Activated T-cell treated with anti-CD3 and anti-CD28 coated beads, Interleukin-2, amount 50 U/mL, for 48 hours (primary cell): ENCODE results near the gene KRT20.
"Not testable (repeated sequence)": the region's sequence is repeated elsewhere in the genome, so short reads cannot be mapped to it uniquely, and the experiment has no call there.

Experiments
- DNase-seq, 2 experiments: peaks; one replicate each; pipeline ENCODE4 v3.0.0-alpha.2; 2020

KRT20 gene

DNA sequence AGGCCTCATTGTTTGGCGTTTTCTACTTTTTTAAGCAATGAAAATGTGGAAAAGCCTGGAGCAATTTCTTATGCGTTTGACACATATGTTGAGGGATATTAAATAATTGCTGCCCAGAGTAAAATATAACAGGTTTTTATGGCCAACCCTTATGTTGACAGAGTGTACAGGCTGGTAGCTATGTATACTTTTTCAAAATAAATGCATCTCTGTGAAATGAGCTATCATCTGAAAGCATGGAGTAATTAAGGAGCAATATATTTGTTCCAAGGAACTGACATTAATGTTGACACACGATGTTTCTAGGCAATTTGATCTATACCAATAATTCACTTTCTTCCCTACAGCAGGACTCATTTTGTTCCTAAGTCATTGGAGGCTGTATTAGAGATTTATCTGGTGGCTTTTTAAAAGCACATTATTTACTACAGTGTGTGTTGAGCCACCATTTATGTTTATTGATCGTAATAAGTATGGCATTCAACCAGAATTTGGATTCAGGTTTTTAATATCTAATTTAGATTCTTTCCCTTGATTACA is 11.9 kb upstream of the KRT20 start:
- no peak for DNase-seq

DNA sequence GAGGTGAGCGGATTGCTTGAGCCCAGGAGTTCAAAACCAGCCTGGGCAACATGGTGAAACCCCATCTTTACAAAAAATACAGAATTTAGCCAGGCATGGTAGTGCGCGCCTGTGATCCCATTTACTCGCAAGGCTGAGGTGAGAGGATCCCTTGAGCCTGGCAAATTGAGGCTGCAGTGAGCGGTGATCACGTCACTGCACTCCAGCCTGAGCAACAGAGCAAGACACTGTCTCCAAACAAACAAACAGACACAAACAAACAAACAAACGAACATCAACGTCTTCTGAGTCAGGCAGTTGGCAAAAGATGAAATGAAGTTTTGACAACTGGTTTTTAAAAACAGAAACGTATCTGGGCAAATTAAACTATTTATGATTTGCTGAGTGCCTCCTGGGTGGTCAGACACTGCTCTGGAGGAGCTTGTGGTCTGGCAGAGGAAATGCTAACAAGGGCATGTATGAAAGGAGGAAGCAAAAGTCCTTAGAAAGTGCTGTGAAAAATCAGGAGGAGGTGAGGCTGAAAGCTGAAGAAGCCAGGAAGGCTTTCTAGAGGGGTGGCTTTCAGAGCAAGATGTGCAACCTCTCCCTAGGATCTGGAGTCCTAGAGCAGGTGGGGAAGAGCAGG is 10.2 kb upstream of the KRT20 start:
- DNase-seq: no peak

DNA sequence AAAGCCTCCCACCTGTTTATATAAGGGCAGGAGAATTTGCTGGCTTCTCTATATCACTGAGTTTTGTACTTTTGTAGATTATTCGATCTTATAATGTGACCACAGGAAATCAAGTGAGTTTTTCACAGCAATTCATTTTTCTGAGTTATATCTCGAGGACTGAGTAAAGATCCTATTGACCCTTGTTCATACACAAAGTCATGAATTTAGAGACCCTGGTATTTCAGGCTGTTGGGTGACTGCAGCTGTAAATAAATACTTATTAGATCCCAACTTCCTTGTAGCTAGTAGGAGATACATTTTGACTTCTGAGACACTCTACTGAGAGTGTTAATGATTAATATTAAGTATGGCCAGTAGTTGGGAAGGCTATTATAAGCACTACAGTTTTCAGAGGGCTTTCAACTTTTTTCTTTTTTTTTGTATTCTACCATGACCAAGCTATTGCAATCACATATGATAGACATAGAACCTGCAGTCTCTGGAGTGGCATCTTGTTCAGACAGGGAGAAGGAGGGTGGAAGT is 3.2 kb upstream of the KRT20 start:
- no peak for DNase-seq

DNA sequence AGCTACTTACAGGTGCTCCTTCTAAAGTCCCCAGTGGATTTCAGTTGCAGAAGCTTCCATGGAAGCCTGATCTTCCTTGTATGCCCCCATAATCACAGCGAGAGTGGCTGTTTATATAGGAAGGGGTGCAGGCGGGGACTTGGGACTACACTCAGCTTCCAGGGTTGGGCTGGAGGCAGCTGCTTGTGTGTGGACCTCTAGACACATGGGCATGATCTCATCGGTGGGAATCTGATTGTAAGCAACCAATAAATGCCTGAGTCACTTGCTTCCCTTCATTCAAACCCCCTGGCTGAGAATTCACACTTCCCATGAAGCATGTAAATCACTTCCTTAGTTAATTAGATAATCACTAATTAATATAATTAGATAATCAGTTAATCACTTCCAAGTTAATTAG is 1.0 kb upstream of the KRT20 start:
- DNase-seq: no peak

DNA sequence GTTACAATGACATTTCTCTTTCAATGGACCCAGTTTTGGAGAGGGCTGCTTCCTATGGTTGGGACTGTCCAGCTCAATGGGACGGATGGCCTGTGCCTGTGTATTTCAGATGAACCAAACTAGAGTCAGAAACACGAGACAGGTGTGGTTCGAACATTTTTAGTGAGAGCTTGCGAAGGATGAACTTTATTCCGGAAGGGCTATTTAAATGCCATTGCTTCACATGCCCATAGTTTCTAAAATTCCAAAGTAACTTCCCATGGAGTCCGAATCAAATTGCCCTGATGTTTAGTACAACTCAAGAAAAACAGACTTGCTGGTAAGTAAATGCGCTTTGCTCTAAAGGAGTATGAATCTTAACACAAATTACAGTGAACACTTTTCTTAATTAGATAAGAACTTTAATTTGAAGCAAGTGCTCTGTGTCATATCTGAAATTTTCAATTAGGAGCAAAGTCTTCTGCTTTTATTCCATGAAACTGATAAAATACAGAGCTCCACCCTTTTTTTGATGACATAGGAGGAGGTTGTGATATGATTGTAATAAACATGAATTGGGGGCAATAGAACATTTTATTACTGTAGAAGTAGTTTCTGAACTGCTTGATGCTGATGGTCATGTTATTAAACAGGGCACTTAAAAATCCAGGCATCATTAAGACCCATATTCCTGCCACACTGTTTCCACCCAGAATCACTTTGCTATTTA is 1.3 kb downstream of the KRT20 start:
- no peak for DNase-seq

DNA sequence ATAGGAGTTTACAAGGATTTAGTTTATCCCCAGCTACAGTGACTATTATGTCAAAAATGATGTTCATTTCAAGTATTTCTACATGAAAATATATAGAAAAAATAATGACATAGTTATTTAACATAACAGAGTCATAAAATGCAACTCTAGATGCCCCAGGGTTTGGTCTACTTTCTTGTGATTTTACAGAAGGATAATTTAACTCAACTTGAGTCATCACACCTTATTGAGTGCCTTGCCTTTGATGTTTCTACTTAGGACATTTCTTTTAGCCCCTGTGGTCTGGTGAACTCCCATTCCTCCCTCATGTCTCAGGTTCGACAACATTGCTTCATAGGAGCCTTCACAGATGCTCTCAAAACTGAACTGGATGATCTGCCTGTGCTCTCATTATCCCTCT is 2.0 kb downstream of the KRT20 start:
- no peak for DNase-seq

DNA sequence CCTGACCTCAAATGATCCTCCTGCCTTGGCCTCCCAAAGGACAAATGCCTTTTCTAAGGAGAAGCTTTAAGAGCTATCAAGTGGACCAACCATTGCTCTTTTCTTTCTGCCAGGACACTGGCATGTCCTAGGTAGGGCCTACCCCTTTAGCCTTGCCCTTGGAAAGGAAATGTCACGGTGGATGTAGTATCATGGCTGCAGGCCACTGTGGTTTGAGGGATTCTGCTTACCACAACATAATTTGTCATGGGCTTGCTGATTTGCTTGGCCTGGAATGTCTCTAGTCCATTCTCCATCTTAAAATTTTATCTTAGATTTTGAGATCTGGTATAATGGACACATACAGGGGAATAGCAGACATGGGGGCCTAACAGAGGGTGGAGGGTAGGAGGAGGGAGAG is 6.0 kb downstream of the KRT20 start:
- DNase-seq: no peak

DNA sequence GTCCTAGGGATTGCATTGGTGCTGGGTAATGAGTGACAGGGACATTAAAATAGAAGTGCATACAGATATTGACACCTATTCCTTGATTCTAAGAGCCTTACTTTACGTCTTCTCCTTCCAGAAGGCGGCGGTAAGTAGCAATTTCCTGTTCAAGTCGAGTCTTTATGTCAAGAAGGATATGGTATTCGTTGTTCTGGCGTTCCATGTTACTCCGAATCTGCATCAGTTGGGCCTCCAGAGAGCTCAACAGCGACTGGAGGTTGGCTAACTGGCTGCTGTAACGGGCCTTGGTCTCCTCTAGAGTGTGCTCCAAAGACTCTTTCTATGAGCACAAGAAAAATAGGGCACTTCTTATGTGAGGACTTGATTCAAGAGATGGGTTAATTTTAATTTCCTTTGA is 7.0 kb downstream of the KRT20 start:
- DNase-seq: no peak

DNA sequence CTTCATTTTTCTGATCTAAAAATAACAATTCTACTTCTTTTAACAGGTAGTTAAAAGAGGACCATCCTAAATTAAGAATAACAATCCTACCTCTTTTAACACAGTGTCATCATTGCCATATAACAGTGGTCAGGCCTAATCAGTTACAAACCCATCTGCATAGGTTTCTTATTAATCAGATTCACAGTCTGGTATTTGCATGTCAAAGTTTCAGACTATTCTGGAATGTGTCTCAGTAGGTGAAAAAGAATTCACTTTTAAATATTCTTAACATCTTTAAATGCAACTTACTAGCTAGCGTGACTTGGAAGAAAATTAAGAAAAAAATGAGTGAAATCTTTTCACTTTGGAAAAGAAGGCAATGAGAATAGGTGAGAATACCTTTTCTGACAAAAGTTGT is 11.2 kb downstream of the KRT20 start:
- no peak for DNase-seq

DNA sequence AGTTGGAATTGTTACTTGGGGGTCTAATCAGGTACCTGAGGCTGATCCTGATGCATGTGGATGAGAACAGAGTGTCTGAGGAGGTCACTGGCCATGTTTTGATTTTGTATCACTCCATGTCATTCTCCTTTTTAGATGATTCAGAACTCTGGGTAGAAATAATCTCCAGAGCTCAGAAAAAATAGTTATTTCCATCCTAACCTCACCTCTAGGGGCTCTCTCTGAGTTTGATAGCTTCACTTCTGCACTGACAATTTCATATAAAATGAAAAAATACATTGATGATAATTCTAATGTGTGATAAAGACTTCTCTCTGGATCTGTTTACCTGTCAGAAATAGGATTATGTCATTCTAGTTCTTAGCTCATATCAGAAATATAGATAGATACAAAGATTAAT is 11.8 kb downstream of the KRT20 start:
- DNase-seq: no peak

DNA sequence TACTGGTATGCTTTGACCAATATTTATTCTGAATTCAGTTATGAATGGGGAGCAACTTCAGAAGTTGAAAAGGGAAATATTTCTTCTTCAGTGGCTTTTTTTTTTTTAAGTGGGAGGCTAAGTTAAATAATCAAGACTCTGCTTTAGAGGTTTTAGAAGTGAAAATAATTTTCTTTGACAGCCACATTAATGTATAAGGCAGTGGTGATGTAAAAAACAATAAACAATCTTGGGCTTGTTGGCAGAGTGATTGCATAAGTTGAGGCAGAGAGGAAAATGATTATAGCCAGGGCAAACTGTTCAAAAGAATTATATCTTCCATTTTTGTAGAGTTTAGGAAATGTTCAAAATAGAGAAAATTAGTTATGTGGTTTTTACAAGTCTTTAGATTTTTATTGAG is 12.6 kb downstream of the KRT20 start:
- DNase-seq: no peak

DNA sequence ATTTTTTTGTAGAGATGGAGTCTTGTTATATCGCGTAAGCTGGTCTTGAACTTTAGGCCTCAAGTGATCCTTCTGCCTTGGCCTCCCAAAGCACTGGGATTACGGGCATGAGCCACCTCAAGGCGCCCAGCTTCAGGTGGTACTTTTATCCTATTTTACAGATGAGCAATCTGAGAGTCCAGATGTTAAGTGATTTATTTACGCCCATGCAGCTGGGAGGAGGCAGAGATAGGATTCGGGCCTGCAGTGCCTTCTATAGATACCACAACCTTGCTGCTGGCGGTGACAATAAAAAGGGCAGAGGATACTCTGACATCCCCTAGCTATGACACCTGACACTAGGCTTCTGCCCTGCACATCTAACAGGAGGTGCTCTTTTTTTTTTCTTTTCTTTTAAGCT is 13.7 kb downstream of the KRT20 start:
- DNase-seq: no peak

DNA sequence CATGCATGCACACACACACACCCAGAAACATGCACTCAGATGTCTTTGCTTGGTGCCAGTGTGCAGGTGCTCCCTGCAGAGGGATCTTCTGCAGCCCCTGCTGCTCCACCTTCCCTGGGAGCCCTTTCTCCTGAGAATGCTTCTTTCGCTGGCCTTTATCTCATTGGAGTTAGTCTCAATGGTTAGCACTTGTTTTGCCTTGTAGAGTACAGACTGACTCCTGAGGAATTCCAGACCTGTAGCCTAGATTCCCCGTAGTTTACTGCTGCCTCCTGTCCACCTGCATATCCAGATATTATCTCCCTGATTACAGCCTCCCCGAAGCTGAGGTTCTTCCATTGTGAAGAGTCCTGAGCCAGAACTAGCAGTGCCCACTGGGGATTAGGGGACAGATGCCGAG is 14.9 kb downstream of the KRT20 start:
- DNase-seq: no peak

DNA sequence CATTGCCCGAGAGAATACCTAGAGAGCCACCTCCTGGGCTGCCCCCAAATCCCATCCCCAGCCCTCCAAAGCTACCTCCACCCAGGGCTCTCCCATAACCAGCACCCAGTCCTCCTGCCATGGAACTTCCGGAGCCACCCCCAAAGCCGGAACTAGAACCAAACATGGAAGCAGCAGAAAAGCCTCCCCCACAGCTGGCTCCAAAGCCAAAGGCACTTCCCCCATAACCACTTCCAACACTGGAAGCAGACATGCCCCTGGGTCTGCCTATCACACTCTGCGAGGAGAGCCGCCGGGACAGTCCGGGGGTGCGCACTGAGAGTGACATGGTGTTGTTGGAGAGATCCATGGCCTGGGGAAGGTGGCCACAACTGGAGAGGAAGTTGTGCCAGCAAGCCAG is 18.2 kb downstream of the KRT20 start, which contains the start of gene KRT12:
KRT12 (minus strand) TSS at position 386 of the 400 bp plus-strand sequence; CDS start at position 349, 37 bp downstream.
- DNase-seq: no peak

DNA sequence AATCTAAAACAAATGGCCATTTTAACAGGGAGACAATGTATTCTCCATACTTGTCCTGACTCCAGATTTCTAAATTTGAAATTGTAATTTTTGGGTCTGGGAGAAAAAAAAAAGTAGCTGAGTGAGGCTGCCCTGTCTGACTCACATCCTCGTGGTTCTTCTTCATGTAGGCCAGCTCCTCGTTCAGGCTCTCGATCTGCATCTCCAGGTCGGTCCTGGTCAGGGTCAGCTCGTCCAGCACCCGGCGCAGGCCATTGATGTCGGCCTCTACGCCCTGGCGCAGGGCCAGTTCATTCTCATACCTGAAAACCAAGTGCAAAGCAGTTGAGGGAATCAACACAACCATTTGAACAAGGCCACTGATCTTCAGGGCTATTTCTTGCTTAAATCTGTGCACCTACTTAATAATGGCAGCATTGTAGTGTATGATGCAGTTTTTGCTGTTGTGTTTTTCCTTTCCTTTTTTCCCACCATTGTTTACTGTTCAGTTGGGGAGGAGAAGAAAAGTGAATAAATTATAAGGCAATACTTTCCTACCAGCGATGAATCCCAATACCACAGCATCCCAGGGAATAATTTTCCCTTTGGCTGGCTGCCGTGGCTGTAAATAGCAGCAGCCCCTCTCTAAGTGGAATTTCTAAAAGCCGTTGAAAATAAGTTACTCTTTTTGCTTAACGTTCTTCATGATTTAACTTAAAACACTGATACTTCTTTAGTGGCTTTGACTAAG is 20.2 kb downstream of the KRT20 start:
- DNase-seq: no peak

DNA sequence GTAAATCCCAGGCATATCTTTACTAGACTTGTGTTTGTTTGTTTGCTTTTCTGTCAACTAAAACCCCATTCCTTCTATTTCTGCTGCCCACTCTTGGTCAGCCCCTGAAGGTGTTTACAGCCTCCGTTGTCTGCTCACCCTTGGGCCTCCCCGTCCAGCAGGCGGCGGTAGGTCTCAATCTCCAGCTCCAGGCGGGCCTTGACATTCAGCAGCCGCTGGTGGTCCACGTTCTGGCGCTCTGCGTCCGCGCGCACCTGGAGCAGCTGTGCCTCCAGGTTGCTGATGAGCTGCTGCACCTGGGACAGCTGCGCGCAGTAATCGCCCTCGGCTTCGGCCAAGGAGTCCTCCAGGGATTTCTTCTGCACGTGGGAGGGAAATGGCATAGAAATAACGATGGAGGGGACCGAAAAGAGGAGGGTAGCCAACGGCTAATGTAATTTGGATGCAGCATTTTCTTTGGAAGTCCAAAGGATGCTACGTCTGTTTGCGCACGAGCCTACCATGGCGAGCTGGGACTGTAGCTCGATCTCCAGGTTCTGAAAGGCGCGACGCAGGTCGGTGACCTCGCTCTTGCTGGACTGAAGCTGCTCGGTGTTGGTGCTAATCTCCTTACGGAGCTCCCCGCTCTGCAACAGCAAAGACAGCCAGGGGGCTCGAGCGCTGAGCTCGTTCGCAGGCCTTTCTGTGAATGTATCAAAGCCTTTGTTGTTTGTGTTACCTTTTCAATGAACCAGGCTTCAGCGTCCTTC is 21.9 kb downstream of the KRT20 start:
- DNase-seq: peak in 1 of 2 experiments; percentile 38

DNA sequence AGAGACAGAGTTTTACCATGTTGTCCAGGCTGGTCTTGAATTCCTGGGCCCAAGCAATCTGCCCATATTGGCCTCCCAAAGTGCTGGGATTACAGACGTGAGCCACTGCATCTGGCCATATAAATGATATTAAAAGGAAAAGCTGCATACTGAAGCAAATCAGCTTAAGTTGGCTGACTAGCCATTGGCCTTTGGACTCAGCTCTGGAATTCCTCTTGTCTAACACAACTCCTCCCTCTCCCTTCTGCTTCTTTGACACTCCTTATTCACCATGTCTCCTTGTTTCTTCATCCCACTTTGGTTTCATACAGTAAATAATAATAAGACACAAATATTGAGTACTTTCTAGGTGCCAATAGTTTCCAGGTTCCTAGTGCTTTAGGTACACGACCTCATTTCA is 25.5 kb downstream of the KRT20 start:
- DNase-seq: no peak

DNA sequence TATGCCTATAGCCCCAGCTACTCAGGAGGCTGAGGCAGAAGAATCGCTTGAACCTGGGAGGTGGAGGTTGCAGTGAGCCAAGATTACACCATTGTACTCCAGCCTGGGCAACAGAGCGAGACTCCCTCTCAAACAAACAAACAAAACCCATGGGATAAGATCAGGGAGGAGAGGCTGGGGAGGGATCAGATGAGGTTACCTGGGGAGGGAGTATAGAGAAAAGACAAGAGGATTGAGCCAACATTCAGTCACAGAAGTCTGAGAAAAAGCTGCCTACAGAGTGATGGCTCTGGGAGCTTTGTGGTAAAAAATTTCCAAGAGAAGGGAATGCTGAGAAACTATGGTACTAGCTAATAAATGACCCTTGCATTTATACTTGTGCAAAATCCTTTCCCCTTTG is 26.4 kb downstream of the KRT20 start:
- not testable (repeated sequence) for DNase-seq

DNA sequence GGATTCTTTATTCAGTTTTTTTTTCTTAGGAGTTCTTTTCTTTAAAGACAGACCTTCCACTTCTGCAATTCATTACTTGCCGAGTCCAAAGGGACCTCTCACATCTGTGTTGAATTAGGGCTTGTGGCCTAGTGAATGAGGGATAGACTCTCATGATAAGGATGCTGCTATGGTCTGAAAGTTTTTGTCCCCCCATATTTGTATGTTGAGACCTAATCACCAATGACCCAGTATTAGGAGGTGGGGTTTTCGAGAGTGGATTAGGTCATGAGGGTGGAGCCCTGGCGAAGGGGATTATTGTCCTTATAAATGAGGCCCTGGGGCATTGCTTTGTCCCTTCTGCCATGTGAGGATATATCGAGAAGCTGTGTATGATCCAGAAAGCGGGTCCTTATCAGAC is 27.5 kb downstream of the KRT20 start:
- DNase-seq: no peak

DNA sequence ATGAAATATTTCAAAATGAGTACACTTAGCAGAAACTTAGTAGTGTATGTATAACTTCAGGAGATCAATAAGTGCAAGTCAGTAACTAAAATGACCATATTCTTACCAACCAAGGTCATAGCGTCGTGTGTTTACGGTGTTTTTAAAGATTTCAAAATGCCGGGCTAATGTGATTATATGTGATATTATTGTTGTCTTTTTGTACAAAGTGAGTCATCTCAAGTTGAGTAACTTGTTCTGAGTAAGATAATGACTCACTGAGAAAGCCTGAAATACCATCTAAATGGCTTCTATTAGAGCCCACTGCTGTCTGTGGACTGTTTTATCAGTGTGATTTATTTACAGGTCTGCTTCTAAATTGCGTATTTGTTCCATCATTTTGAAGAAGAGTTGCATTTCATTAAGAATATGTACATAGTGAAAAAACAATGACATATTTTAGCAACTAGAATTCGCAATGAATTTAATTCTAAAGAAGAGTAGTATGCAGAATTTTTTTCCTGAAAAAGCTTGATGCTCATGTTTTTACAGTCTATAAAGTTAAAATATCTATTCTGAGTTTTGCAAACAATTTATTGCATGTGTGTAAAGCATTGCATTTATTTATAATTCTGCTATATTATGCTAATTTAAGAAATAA is 30.7 kb downstream of the KRT20 start:
- no peak for DNase-seq

DNA sequence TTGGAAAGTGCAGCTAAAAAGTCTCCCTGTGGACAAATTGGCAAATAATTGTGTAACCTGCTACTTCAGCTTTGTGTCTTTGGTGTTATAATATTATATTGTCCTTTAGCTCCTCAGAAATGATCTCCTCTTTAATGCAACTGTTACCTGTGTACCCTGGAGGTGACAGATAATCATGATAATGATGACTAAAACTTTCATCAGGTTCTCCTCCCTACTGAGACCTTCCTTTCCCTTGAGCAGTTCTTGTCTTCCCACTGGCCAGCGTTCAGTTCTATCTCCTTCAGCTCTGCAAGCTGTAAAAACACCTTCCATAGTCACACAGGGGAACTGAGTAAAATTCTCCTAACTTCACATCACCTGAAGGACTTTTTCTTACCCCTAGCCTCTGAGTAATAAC is 32.7 kb downstream of the KRT20 start:
- no peak for DNase-seq

DNA sequence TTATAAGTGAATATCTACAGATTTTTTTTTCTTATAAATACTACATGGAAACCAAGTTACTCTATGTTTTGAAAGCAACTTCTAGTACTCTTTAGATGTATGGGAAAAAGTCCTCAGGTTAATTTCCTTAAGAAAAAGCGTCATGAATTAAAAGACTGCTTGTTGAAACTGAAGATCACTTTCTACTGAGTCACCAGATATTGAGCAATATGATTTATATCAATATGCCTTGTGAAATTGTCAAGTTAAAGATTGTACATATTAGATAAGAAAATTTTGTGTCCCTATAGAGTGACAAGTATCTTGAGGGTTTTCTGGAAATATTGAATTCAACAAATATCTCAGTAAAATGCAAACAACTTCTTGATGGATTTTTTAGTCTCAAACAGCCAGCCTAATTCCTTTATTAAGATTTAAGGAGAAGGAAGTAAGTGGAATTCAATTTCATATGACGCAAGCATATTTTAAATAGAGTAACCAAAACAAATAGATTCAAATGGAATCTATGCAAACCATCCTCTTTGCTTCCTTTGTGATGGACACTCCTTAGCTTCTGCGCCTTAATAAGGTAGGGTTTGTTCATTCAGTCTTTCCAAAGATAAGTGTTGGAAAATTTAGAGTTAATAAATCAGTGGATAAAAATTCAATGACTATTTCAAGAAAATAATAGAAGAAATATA is 34.6 kb downstream of the KRT20 start:
- no peak for DNase-seq
